HepG2 (cell line): ENCODE data around the gene TMF1. TPM values are rescaled to one million over a fixed set of nuclear protein-coding genes. Genes with fewer than 3 reads are reported as not detected.

ENCODE experiments used
- CBX2 ChIP-seq, 2 experiments: fragments of 200-600 bp in 1 of 2; sonication (generic); formaldehyde crosslinking in 1 of 2; IDR thresholded peaks; 2 replicates each; pipeline versions ENCODE4 v1.7.0 to v1.8.1; 2018 to 2022; ENCODE audit warnings: low read depth in 2 of 2, low read length in 1 of 2, mild to moderate bottlenecking in 1 of 2, missing genetic modification reagents in 1 of 2
- E2F5 ChIP-seq: sonication (generic); formaldehyde crosslinking; conservative IDR thresholded peaks from 2 replicates; pipeline ENCODE4 v1.4.0; 2020; ENCODE audit warnings: missing genetic modification reagents
- ETV5 ChIP-seq: IDR thresholded peaks from 2 replicates; pipeline ENCODE4 v1.6.1; 2018; ENCODE audit warnings: missing biosample characterization, missing genetic modification reagents, inconsistent platforms, borderline replicate concordance
- ETV6 ChIP-seq: sonication (generic); formaldehyde crosslinking; conservative IDR thresholded peaks from 2 replicates; pipeline ENCODE4 v1.4.0; 2020; ENCODE audit warnings: missing genetic modification reagents
- HMG20A ChIP-seq: IDR thresholded peaks from 2 replicates; pipeline ENCODE4 v1.6.1; 2016; ENCODE audit warnings: borderline replicate concordance
- HNRNPH1 ChIP-seq: fragments of 200-400 bp; formaldehyde crosslinking; optimal IDR thresholded peaks from 2 replicates; pipeline ENCODE3; 2017; ENCODE audit warnings: mild to moderate bottlenecking, low read depth, low read length
- KLF12 ChIP-seq: sonication (generic); formaldehyde crosslinking; IDR thresholded peaks from 2 replicates; pipeline ENCODE4 v1.4.0; 2020; ENCODE audit warnings: missing genetic modification reagents, borderline replicate concordance
- KLF16 ChIP-seq, 2 experiments: sonication (generic) in 1 of 2; formaldehyde crosslinking in 1 of 2; IDR thresholded peaks; 2 replicates each; pipeline versions ENCODE4 v1.6.1 to v1.8.0; 2016 to 2023; ENCODE audit warnings: missing genetic modification reagents in 2 of 2, missing compliant biosample characterization in 1 of 2
- NR2C2 ChIP-seq: sonication (generic); formaldehyde crosslinking; IDR thresholded peaks from 2 replicates; pipeline ENCODE4 v1.4.0; 2020; ENCODE audit warnings: missing genetic modification reagents, mild to moderate bottlenecking, moderate library complexity, borderline replicate concordance
- RFXANK ChIP-seq: IDR thresholded peaks from 2 replicates; pipeline ENCODE4 v1.6.1; 2016
- SKI ChIP-seq: fragments of 450-650 bp; IDR thresholded peaks from one replicate; pipeline ENCODE4 v1.6.1; 2018; ENCODE audit warnings: mild to moderate bottlenecking; ENCODE audit not compliant: partially characterized antibody
- SRSF1 ChIP-seq: fragments of 200-400 bp; formaldehyde crosslinking; optimal IDR thresholded peaks from 2 replicates; pipeline ENCODE3; 2017; ENCODE audit warnings: mild to moderate bottlenecking, low read depth, low read length, moderate library complexity
- STAG1 ChIP-seq: sonication (generic); formaldehyde crosslinking; IDR thresholded peaks from 2 replicates; pipeline ENCODE4 v1.4.0; 2020; ENCODE audit warnings: missing genetic modification reagents
- TBX2 ChIP-seq: sonication (generic); formaldehyde crosslinking; IDR thresholded peaks from 2 replicates; pipeline ENCODE4 v1.5.0; 2020; ENCODE audit warnings: missing genetic modification reagents, mild to moderate bottlenecking, borderline replicate concordance
- TFE3 ChIP-seq: IDR thresholded peaks from 2 replicates; pipeline ENCODE4 v1.6.1; 2016
- TRIM24 ChIP-seq: sonication (generic); formaldehyde crosslinking; IDR thresholded peaks from 2 replicates; pipeline ENCODE4 v1.8.0; 2022; ENCODE audit warnings: mild to moderate bottlenecking, missing genetic modification reagents
- USF2 ChIP-seq, 2 experiments: sonication (generic) in 1 of 2; formaldehyde crosslinking in 1 of 2; IDR thresholded peaks; 2 replicates each; pipeline versions ENCODE4 v1.5.1 to v1.6.1; 2011 to 2020; ENCODE audit warnings: borderline replicate concordance in 1 of 2, low read depth in 1 of 2, low read length in 1 of 2, mild to moderate bottlenecking in 1 of 2, missing genetic modification reagents in 1 of 2, moderate library complexity in 1 of 2
- ZMYM4 ChIP-seq: sonication (generic); formaldehyde crosslinking; IDR thresholded peaks from 2 replicates; pipeline ENCODE4 v1.8.1; 2023; ENCODE audit warnings: mild to moderate bottlenecking, missing genetic modification reagents
- ZNF180 ChIP-seq: sonication (generic); formaldehyde crosslinking; IDR thresholded peaks from 2 replicates; pipeline ENCODE4 v1.4.0; 2020; ENCODE audit warnings: low read depth, missing genetic modification reagents, borderline replicate concordance
- ZNF205 ChIP-seq: IDR thresholded peaks from 2 replicates; pipeline ENCODE4 v1.6.1; 2018; ENCODE audit warnings: missing biosample characterization, missing genetic modification reagents
- ZNF329 ChIP-seq: sonication (generic); formaldehyde crosslinking; IDR thresholded peaks from 2 replicates; pipeline ENCODE4 v1.9.0; 2021; ENCODE audit warnings: low read depth, mild to moderate bottlenecking, missing genetic modification reagents
- ZNF598 ChIP-seq: sonication (generic); formaldehyde crosslinking; IDR thresholded peaks from 2 replicates; pipeline ENCODE4 v1.5.1; 2020; ENCODE audit warnings: mild to moderate bottlenecking, missing genetic modification reagents, borderline replicate concordance
- ZNF605 ChIP-seq: sonication (generic); formaldehyde crosslinking; IDR thresholded peaks from 2 replicates; pipeline ENCODE4 v1.8.0; 2022; ENCODE audit warnings: mild to moderate bottlenecking, missing genetic modification reagents
- ZNF615 ChIP-seq: sonication (generic); formaldehyde crosslinking; IDR thresholded peaks from 2 replicates; pipeline ENCODE4 v1.5.0; 2020; ENCODE audit warnings: mild to moderate bottlenecking, missing genetic modification reagents, borderline replicate concordance
- ZSCAN22 ChIP-seq: sonication (generic); formaldehyde crosslinking; IDR thresholded peaks from 2 replicates; pipeline ENCODE4 v1.4.0; 2020; ENCODE audit warnings: mild to moderate bottlenecking, missing genetic modification reagents
- polyA plus RNA-seq, 8 experiments: library from polyadenylated mRNA; depleted of rRNA in 3 of 8; stranded (reverse) in 7 of 8; unstranded in 1 of 8; fragments of >200 nt; fragmentation: Illumina TruSeq in 4 of 8; extraction: Trizol in 4 of 8; gene quantifications; 2 replicates each; pipeline versions ENCODE4 v1.2.1 to v1.2.3, GENCODE V29; 2011 to 2016; ENCODE audit warnings: low read depth in 4 of 8, missing spikeins in 1 of 8, mixed read lengths in 1 of 8; ENCODE audit not compliant: insufficient read depth in 1 of 8
- total RNA-seq, 5 experiments: library from RNA; depleted of rRNA; stranded (reverse); fragments of >200 nt; fragmentation: Illumina TruSeq; extraction: Trizol; gene quantifications; 2 replicates each; pipeline ENCODE4 v1.2.3, GENCODE V29; 2016; ENCODE audit warnings: low read depth in 1 of 5

Gene TMF1
- total and polyA plus RNA-seq, 2 of the 13 experiments (the other 11 are each of a cell fraction or from before 2014, with no cell fraction given): 12.1 to 38.4 TPM

- TF ChIP-seq USF2 (IDR thresholded peaks at IDR 0.05; ENCODE audit: low read depth, low read length) (peak; percentile 32; the same call in 1 of the 2 replicates), USF2 (CRISPR knock-in tag; IDR thresholded peaks at IDR 0.05; ENCODE audit: borderline replicate concordance) (0 out of 2 replicates have a peak, but pooled peaks have one; percentile 18), HNRNPH1 (no peak), SKI (peak; percentile 51), KLF16 (CRISPR knock-in tag; IDR thresholded peaks at IDR 0.05) (peak in 1 of 2 experiments; percentile 50; a peak in 2 of 4 replicates), ETV5 (CRISPR knock-in tag) (peak; percentile 86), HMG20A (CRISPR knock-in tag) (no peak), E2F5 (CRISPR knock-in tag) (0 out of 2 replicates have a peak, but pooled peaks have one; percentile 34), ZNF598 (CRISPR knock-in tag) (peak; percentile 66), ETV6 (CRISPR knock-in tag) (peak; percentile 77; the same call in 1 of the 2 replicates), NR2C2 (peak; percentile 43; the same call in 1 of the 2 replicates), TRIM24 (CRISPR knock-in tag) (no peak), KLF12 (CRISPR knock-in tag) (0 out of 2 replicates have a peak, but pooled peaks have one; percentile 66), TBX2 (CRISPR knock-in tag) (peak; percentile 89), ZSCAN22 (no peak), SRSF1 (peak; percentile 63), STAG1 (CRISPR knock-in tag) (no peak; the same call in 1 of the 2 replicates), ZNF180 (CRISPR knock-in tag) (no peak), TFE3 (CRISPR knock-in tag) (no peak), RFXANK (CRISPR knock-in tag) (no peak), CBX2 (IDR thresholded peaks at IDR 0.05; ENCODE audit: low read depth, low read length) (no peak), CBX2 (CRISPR knock-in tag; IDR thresholded peaks at IDR 0.05; ENCODE audit: low read depth) (no peak), ZNF329 (CRISPR knock-in tag) (no peak), ZNF615 (CRISPR knock-in tag) (0 out of 2 replicates have a peak, but pooled peaks have one; percentile 70), ZNF605 (CRISPR knock-in tag) (no peak; the same call in none of the 2 replicates), ZNF205 (CRISPR knock-in tag) (peak; percentile 82; the same call in 1 of the 2 replicates), ZMYM4 (peak; percentile 90)
Observed at GRCh38 chr3:69013253-69014021, 38.7 kb downstream of the TMF1 start, which contains the start of gene EOGT (continued).
